Measurements from ENCODE around the gene PCYT1A.

- TF ChIP-seq, protein P1, sequence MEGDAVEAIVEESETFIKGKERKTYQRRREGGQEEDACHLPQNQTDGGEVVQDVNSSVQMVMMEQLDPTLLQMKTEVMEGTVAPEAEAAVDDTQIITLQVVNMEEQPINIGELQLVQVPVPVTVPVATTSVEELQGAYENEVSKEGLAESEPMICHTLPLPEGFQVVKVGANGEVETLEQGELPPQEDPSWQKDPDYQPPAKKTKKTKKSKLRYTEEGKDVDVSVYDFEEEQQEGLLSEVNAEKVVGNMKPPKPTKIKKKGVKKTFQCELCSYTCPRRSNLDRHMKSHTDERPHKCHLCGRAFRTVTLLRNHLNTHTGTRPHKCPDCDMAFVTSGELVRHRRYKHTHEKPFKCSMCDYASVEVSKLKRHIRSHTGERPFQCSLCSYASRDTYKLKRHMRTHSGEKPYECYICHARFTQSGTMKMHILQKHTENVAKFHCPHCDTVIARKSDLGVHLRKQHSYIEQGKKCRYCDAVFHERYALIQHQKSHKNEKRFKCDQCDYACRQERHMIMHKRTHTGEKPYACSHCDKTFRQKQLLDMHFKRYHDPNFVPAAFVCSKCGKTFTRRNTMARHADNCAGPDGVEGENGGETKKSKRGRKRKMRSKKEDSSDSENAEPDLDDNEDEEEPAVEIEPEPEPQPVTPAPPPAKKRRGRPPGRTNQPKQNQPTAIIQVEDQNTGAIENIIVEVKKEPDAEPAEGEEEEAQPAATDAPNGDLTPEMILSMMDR (IDR thresholded peaks at IDR 0.05) = no peak
- TF ChIP-seq POLR2A (IDR thresholded peaks at IDR 0.05) = no peak
Measured at GRCh38 chr3:196274585-196274984, 12.9 kb downstream of the PCYT1A start.
